ENCODE results near the gene C14orf93.
"Not testable (repeated sequence)": the region's sequence is repeated elsewhere in the genome, so short reads cannot be mapped to it uniquely, and the experiment has no call there.

The C14orf93 gene

DNA sequence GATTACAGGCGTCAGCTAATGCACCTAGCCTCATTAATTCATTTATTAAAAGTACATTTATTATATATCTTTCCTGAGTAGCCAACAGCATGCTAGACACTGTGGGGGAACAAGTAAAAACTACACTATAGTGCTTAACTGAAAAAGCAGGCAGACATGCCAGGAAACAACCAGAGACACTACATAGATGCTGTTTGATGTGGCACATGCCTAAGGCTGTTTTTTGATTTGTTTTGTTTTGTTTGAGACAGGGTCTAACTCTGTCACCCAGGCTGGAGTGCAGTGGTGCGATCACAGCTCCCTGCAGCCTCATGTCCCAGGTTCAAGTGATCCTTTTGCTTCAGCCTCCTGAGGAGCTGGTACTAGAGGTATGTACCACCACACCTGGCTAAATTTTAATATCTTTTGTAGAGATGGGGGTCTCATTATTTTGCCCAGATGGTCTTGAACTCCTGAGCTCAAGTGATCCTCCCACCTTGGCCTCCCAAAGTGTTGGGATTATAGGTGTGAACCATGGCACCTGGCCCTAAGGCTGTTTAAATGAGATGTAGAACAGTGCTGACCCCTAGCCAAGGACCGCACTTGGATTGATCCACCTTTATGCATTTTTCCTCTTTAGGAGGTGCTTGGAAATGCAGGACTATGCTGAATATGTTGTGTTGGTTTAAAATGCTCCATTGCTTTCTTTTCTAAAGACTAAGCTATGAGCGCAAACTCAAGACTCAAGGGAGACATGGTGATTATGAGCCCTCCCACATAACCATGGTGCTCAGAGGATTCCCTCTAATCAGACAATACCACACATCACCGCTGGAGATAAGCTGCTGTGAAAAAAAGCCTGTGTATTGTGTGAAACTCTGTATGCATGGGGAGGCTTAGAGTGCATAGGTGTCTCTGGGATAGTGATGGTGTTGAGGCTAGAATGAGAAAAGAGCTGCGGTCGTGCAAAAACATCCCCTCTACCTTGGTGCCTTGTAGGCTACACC, 10.5 kb upstream of the C14orf93 start:
- intact Hi-C loops (cut with micrococcal nuclease) = no loop called here
- Mint-ChIP-seq H3K4me3 (no peak overlapping the region), H3K4me1 (ENCODE audit: low read depth) (peaks cover 21% of the 10 kb centered on the region), H3K36me3 (ENCODE audit: low read depth) (peaks cover 12% of the 10 kb centered on the region), H3K27ac (no peak overlapping the region), H3K27me3 (no peaks in the 10 kb centered on the region), H3K9me3 (no peaks in the 10 kb centered on the region)

DNA sequence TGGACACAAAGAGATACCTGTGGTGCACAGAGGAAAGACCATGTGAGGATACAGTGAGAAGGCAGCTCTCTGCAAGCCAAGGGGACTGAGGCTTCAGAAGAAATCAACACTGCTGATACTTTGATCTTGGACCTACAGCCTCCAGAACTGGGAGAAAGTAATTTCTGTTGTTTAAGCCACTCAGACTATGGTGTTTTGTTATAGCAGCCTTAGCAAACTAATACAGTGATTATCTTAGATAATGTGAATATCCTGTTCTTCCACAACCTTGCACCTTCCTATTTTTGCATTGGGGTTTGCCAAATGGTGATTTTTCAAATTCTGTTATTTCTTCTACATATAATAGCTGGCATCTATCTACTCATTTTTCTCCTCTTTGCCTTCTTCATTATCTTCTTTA, 8.2 kb upstream of the C14orf93 start:
- intact Hi-C loops (cut with micrococcal nuclease) = no loop called here
- no peaks in the 10 kb centered on the region for H3K36me3 Mint-ChIP-seq (ENCODE audit: low read depth)
- H3K27ac Mint-ChIP-seq = no peak overlapping the region
- H3K4me3 Mint-ChIP-seq = no peak overlapping the region
- no peaks in the 10 kb centered on the region for H3K9me3 Mint-ChIP-seq
- peaks cover 11% of the 10 kb centered on the region for H3K4me1 Mint-ChIP-seq (ENCODE audit: low read depth)
- H3K27me3 Mint-ChIP-seq = no peaks in the 10 kb centered on the region

DNA sequence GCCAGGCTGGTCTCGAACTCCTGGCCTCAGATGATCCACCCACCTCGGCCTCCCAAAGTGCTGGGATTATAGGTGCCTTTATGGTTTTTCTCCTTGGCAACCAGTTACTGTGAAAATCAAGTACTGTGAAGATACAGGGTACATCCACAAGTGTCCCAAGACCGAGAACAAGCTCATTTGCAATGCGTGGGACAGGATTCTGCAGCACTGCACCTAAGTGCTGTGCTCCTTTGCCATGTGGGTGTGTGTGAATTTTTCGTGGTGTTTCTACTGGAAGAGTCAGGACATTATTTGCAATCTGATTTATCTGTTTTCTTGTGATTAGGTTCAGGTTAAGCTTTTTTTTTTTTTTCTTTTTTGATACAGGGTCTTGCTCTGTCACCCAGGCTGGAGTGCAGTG, 7.1 kb upstream of the C14orf93 start:
- H3K9me3 Mint-ChIP-seq = no peaks in the 10 kb centered on the region
- no peaks in the 10 kb centered on the region for H3K27me3 Mint-ChIP-seq
- no peak overlapping the region for H3K4me3 Mint-ChIP-seq
- H3K27ac Mint-ChIP-seq = no peak overlapping the region
- peaks cover 6% of the 10 kb centered on the region for H3K4me1 Mint-ChIP-seq (ENCODE audit: low read depth)
- H3K36me3 Mint-ChIP-seq (ENCODE audit: low read depth) = no peaks in the 10 kb centered on the region
- intact Hi-C loops (cut with micrococcal nuclease) = no loop called here

DNA sequence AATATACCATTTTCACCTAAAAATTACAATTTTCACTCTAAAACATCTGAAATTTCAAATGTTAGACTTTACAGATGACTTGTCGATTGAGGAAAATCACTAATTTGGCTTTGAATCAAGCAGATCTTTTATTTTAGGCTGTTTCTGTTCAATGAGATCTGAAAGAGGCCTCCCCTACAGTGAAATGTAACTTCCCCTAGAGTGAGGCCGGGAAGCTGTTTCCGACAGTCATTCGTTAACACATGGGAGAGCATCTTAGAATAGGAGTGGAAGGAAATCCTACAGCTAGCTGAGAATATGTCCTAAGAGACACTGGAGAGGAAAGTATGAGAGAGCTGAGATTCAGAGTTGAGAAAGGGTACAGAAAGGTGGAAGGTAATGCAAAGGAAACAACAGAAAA, 5.7 kb upstream of the C14orf93 start:
- no peak overlapping the region for H3K27ac Mint-ChIP-seq
- no peaks in the 10 kb centered on the region for H3K9me3 Mint-ChIP-seq
- H3K36me3 Mint-ChIP-seq (ENCODE audit: low read depth) = no peaks in the 10 kb centered on the region
- intact Hi-C loops (cut with micrococcal nuclease) = no loop called here
- H3K4me3 Mint-ChIP-seq = no peak overlapping the region
- no peaks in the 10 kb centered on the region for H3K27me3 Mint-ChIP-seq
- peaks cover 6% of the 10 kb centered on the region for H3K4me1 Mint-ChIP-seq (ENCODE audit: low read depth)

DNA sequence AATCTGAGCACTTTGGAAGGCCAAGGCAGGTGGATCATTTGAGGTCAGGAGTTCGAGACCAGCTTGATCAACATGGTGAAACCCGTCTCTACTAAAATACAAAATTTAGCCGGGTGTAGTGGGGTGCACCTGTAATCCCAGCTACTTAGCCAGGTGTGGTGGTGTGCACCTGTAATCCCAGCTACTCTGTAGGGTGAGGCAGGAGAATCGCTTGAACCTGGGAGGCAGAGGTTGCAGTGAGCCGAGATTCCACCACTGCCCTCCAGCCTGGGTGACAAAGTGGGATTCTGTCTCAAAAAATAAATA, 3.8 kb upstream of the C14orf93 start:
- intact Hi-C loops (cut with micrococcal nuclease); H3K27ac Mint-ChIP-seq; H3K4me3 Mint-ChIP-seq; H3K36me3 Mint-ChIP-seq (ENCODE audit: low read depth); H3K9me3 Mint-ChIP-seq; H3K4me1 Mint-ChIP-seq (ENCODE audit: low read depth); H3K27me3 Mint-ChIP-seq: not testable (repeated sequence)

DNA sequence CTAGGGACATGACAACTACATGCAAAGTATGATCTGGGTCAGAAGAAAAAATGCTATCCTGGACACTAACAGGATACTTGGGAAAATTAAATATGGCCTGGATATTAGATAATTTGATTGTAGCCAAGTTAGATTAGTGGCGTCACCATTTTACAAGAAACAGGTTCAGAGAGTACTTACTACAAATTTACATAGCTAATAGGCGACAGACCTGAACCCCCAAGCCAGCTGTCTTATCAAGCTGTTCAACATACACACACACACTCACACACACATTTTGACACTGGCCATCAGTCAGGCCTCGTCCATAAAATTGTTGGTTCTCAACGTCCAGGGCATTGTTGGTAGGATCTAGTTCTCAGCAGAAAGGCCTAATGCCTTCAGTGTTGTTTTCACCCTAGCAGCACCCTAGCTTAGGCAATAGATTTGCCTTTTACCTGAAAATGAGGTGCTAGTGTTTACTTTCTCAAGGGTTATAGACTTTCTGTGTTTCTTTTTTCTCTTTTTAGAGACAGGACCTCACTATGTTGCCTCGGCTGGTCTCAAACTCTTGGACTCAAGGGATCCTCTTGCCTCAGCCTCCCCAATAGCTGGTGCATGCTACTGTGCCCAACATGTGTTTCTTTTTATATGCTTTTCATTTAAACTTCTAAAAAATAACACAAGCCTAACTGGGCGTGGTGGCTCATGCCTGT, 3.3 kb upstream of the C14orf93 start:
- Mint-ChIP-seq H3K4me1 (ENCODE audit: low read depth) (peaks cover 13% of the 10 kb centered on the region), H3K36me3 (ENCODE audit: low read depth) (no peaks in the 10 kb centered on the region), H3K27me3 (no peaks in the 10 kb centered on the region), H3K9me3 (no peaks in the 10 kb centered on the region), H3K27ac (no peak overlapping the region), H3K4me3 (no peak overlapping the region)
- intact Hi-C loops (cut with micrococcal nuclease) = no loop called here

DNA sequence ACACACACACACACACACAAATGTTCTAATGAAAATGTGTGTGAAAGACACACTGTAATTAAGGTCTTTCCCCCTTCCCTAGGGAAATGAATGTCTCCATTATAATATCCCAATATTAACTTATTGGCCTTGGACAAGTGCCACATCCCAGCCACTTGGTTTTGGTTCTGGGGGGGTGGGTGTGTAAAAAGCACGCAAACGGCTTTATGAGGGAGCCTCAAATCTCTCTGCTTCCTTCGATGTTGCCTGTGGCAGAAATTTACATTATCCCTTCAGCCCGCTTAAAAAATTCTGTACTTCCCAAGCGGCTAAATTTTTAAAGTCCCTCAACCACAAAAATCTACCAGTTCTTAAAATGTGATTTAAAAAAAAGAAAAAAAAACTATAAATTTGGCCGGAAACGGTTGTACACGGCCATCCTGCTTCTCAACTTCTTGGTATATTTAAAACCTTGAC, 432 bp downstream of the C14orf93 start:
- Mint-ChIP-seq H3K4me3 (peak overlapping the region; percentile 96), H3K36me3 (ENCODE audit: low read depth) (peaks cover 7% of the 10 kb centered on the region), H3K9me3 (no peaks in the 10 kb centered on the region), H3K4me1 (ENCODE audit: low read depth) (peaks cover 14% of the 10 kb centered on the region), H3K27me3 (no peaks in the 10 kb centered on the region), H3K27ac (peak overlapping the region; percentile 99)
- intact Hi-C loops (cut with micrococcal nuclease) = loop anchor here (5.0 kb wide), 1 partner anchor 278 kb away; the partner anchor contains the start of gene HOMEZ

DNA sequence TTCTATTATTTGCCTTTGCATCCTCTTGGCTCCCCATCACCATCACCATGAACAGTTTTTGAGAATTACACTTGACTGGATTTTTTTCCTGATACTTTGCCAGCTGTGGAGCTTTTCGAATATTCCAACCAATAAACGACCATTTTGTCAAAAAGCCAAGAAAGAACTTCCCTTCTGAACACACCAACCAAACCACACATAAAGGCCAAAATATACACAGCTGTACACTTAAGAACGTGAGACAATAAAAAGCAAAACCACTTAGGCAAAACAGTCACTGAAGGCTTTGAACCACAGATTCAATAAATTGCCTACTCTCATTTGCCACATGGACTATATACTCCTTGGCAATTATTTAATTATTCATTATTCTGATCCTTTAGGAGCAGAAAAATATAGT, 1.1 kb downstream of the C14orf93 start:
- intact Hi-C loops (cut with micrococcal nuclease) = loop anchor here (5.0 kb wide), 1 partner anchor 278 kb away; the partner anchor contains the start of gene HOMEZ
- Mint-ChIP-seq H3K9me3 (no peaks in the 10 kb centered on the region), H3K4me1 (ENCODE audit: low read depth) (peaks cover 14% of the 10 kb centered on the region), H3K27me3 (no peaks in the 10 kb centered on the region), H3K36me3 (ENCODE audit: low read depth) (peaks cover 7% of the 10 kb centered on the region), H3K27ac (peak overlapping the region; percentile 99), H3K4me3 (no peak overlapping the region)

DNA sequence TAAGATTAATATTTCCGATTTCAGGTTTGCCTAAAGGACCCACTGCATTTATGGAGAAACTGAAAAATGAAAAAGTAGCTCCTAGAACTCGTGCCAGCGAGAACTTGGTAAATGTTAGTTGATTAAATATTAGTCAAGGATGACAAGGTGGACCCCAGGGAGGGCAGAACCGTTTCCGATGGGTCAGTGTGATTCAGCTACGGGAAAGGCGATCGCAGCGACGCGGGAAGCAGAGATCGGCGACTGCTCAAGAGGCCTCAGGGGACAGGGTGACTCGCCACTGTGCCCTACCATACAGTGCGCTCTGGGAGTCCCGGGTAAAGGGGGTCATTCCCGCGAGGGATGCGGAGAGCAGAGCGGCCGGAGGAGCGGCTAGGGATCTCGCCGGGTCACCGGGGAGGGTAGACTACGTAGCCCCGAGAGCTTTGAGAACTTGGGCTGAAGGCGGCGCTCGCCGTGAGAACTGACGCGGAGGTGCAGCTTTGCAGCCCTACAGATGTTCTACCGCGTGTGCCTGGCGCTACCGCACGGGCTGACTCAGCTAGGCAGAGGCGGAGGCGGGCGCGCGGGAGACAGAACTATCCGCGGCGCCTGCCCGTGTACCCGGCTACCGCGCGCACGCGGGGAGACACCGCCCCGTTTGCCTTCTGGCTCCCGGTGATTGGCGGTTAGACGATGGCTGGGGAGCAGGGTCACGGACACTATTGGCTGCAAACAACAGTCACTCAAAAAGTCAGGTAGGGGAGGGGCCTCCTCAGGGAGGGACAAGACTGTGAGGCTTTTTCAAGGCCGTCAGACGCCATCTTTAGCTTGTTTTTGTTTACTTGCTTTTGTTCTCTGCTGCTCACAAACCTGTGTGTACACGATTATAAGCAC, 3.2 kb downstream of the C14orf93 start:
- H3K36me3 Mint-ChIP-seq (ENCODE audit: low read depth) = peaks cover 7% of the 10 kb centered on the region
- peak overlapping the region; percentile 99 for H3K27ac Mint-ChIP-seq
- peaks cover 14% of the 10 kb centered on the region for H3K4me1 Mint-ChIP-seq (ENCODE audit: low read depth)
- peak overlapping the region; percentile 96 for H3K4me3 Mint-ChIP-seq
- H3K9me3 Mint-ChIP-seq = no peaks in the 10 kb centered on the region
- intact Hi-C loops (cut with micrococcal nuclease) = loop anchor here (1.0 to 5.0 kb wide), 2 partner anchors 29 to 281 kb away; partner anchors contain the start of gene HOMEZ
- no peaks in the 10 kb centered on the region for H3K27me3 Mint-ChIP-seq

DNA sequence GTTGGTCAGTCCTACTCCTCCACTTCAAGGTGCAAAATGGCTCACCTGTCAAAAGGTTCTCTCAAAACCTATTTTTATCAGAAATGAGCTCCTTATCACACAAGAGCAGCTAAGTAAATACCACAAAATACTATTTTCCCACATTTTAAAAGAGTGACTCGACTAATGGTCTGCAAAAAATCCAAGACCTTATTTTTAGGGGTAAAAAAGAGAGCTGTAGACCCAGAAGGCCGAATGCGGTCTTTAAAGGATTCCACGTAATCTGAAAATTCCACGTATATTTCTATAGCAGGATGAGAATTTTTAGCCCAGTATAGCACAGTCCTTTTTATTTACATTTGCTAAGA, 3.8 kb downstream of the C14orf93 start:
- intact Hi-C loops (cut with micrococcal nuclease) = loop anchor here (5.0 kb wide), 1 partner anchor 281 kb away; the partner anchor contains the start of gene HOMEZ
- H3K9me3 Mint-ChIP-seq = no peaks in the 10 kb centered on the region
- H3K27ac Mint-ChIP-seq = peak overlapping the region; percentile 99
- peaks cover 14% of the 10 kb centered on the region for H3K4me1 Mint-ChIP-seq (ENCODE audit: low read depth)
- H3K27me3 Mint-ChIP-seq = no peaks in the 10 kb centered on the region
- peaks cover 7% of the 10 kb centered on the region for H3K36me3 Mint-ChIP-seq (ENCODE audit: low read depth)
- peak overlapping the region; percentile 96 for H3K4me3 Mint-ChIP-seq

DNA sequence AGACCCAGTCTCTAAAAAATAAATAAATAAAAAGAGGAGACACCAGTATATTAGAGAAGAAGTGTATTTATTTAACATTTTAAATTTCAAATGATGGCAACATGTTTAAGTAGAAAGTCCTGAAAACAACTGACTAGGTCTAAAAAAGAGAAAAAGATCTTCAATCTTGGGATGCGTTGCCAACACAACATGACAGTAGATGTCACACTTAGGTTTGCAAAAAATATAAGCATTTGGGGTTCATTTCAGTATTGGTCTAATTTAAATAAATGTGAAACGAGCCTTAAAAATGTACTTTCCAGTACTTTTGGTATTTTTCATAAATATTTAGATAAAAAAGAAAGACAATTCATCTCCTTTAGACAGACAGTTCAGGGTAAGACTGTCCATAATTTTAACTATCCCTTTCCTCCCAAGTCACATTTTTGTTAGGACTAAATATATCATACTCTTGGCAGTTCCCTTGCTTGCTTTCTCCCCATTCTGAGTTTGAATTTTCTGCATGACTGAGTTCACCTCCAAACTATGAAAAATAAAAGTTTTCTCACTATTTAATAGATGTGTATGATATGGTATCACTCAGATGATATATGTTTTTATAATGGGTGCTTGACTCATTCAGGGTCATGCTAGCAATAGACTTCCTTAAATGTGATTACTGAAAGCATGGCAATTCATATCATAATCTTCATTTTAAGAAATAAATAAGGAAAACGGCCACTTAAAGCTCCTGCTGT, 4.3 kb downstream of the C14orf93 start:
- Mint-ChIP-seq H3K27ac (peak overlapping the region; percentile 99), H3K36me3 (ENCODE audit: low read depth) (peaks cover 7% of the 10 kb centered on the region), H3K9me3 (no peaks in the 10 kb centered on the region), H3K4me1 (ENCODE audit: low read depth) (peaks cover 14% of the 10 kb centered on the region), H3K4me3 (no peak overlapping the region), H3K27me3 (no peaks in the 10 kb centered on the region)
- intact Hi-C loops (cut with micrococcal nuclease) = loop anchor here (5.0 kb wide), 1 partner anchor 282 kb away; the partner anchor contains the start of gene HOMEZ

DNA sequence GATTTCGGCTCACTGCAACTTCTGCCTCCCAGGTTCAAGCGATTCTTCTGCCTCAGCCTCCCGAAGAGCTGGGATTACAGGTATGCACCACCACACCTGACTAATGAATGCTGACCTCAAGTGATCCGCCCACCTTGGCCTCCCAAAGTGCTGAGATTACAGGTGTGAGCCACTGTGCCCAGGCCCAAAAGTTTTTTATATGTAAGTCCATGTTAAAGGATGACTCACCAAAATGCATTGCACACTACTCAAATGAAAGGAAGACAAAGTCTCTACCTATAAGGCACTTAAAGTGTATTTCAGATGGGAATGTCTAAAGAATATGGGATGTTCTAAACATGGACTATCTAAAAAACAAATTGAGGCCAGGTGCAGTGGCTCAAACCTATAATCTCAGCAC, 5.7 kb downstream of the C14orf93 start:
- H3K36me3 Mint-ChIP-seq (ENCODE audit: low read depth); H3K4me3 Mint-ChIP-seq; H3K27ac Mint-ChIP-seq; intact Hi-C loops (cut with micrococcal nuclease); H3K27me3 Mint-ChIP-seq; H3K9me3 Mint-ChIP-seq: not testable (repeated sequence)
- peaks cover 14% of the 10 kb centered on the region for H3K4me1 Mint-ChIP-seq (ENCODE audit: low read depth)

DNA sequence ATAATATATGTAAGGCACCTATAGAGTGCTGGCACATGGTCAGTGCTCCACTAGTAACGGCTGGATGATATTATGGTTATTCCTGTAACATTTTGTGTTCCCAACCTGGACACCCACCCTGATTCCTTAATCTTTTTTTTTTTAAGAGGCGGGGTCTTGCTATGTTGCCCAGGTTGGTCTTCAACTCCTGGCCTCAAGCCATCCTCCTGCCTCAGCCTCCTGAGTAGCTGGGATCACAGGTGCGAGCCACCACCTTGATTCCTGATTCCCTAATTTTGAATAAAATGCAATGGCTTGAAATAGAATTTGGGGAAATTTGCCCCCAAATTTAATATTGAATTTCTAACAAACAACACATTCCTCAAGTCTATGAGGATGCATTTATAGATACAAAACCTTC, 7.4 kb downstream of the C14orf93 start:
- H3K4me3 Mint-ChIP-seq = no peak overlapping the region
- H3K4me1 Mint-ChIP-seq (ENCODE audit: low read depth) = peaks cover 3% of the 10 kb centered on the region
- no peaks in the 10 kb centered on the region for H3K27me3 Mint-ChIP-seq
- intact Hi-C loops (cut with micrococcal nuclease) = no loop called here
- no peaks in the 10 kb centered on the region for H3K9me3 Mint-ChIP-seq
- H3K27ac Mint-ChIP-seq = no peak overlapping the region
- peaks cover 7% of the 10 kb centered on the region for H3K36me3 Mint-ChIP-seq (ENCODE audit: low read depth)
